KBM-7 (cell line): Measurements from ENCODE around the gene NT5C.

Source experiments
- DNase-seq: peaks from one replicate; pipeline ENCODE4 v3.0.0-alpha.2; 2015
- in situ Hi-C: fragments of 300-500 bp; cut with MboI; formaldehyde crosslinking; loops from 2 replicates; pipeline ENCODE4 v1.14.3; 2020; ENCODE audit warnings: low sequenced_read_pairs, low pct_unique_long_range_greater_than_20kb, mixed read lengths

The NT5C gene

GRCh38 chr17:75099881-75100595 is 31.5 kb downstream of the NT5C start:
- DNase-seq, result no peak
- in situ Hi-C loops, result no loop called here

DNA sequence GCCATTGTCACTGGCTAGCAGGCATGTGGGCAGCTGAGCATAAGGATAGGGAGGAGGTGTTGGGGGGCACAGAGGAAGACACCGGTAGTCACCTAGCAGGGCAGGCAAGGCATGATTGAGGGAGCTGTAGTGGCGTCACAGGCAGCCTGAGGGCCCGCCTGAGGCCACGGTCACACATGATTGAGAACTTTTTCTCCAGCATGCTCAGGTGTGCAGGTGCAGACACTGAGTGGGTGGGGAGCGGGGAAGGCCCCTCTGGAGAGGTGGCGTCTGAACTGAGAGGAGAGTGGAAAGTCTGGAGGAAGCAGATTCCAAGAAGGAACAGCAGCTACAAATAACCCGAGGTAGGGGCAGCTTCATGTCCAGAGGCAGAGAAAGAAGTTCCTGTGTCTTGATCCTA is 32.7 kb downstream of the NT5C start:
- no peak for DNase-seq
- in situ Hi-C loops, result no loop called here

GRCh38 chr17:75097865-75098264 is 33.7 kb downstream of the NT5C start:
- in situ Hi-C loops, result no loop called here
- DNase-seq, result no peak

- in situ Hi-C loops, result no loop called here
- DNase-seq, result peak; percentile 86
These were observed 35.4 kb downstream of the NT5C start for GRCh38 chr17:75096082-75096625.

DNA sequence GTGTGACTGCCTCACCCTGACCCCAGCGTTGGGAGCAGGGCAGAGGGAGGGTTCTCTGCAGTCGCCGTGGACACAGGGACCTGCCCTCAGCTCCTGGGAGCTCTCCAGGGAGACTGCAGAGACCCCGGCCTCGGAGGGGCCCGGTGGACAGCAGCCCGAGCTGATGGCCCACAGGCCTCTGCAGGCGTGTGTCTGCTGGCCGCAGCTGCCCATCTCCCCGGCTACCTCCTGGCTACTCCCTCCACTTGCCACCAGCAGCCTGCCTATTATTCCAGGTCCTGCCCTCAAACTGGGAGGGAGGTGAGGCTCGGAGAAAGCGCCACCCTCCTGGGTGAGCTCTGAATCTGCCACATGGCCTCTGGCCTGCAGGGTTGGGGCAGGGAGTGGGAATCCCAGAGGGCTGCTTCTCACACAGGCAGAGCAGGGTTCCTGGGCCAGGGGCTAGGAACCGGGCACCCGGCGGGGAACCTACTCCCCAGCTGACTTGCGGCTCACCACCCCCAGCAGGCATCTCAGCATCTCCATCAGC is 36.6 kb downstream of the NT5C start:
- in situ Hi-C loops, result no loop called here
- DNase-seq, result no peak

DNA sequence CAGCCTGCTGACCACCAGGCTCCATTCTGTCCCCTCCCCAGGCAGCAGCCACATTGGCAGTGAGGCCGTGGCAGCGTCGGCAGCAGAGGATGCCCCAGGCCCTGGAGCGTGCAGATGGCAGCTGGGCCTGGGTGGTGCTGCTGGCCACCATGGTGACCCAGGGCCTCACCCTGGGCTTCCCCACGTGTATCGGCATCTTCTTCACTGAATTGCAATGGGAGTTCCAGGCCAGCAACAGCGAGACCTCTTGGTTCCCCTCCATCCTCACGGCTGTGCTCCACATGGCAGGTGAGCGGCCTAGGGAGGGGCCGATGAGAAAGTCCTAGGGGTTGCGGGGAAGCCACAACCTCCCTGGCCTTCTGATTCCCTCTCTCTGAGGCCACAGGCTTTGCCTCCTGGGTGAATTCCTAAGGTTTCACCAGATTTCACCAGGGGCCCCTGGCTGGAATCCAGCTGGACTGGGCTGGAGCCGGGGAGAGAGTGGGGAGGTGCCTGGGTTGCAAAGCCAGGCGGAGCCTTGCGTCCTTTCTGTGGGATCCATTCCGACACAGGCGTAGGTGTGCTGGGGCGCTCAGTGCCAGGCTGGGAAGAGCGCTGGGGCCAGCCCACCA is 37.9 kb downstream of the NT5C start:
- in situ Hi-C loops, result no loop called here
- no peak for DNase-seq

- in situ Hi-C loops, result no loop called here
- DNase-seq, result no peak
These were observed 39.7 kb downstream of the NT5C start for GRCh38 chr17:75091855-75092327.

DNA sequence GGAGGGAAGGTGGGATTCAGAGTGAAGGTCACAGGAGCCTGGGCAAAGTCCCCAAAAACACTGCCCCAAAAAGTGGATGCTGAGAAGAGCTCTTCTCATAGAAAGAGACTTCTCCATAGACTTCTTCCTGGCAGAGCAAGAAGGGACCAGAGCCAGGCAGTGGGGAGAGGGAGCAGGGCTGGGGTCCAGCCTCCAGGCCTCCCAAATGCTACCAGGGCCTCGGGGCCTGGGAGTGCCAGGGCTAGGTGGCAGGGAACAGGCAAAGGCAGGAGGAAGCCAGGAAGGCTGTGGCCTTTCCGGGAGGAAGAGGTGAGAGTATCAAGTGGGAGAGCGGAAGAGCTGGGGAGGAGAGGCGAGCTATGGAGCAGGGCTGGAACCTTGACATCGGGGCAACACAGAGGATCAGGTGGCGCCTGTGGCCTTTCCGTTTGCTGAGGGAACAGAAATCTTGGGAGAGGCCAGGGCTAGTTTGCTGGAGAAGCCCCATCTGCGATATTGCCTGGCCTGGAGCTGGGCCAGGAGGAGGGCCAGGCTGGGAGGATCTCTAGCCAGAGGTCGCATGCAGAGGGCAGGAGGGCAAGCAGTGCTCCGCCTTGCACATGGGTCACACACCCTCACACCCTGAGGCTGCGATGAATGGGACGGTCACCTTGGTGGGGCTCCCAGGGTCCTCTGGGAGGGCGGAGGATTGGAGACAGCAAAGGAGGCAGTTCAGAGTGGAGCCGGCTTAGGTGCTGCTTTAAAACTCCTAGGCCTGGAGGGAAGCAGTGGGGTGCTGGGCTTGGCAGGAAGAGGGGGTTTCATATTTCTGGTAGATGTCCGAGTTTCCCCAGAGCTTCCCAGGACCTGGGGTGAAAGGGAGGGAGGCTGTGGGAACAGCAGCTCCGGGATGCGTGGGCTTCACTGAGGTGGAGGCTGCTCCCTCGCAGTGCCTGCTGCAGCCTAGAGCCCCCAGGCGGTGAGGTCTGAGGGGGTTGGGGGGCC is 40.4 kb downstream of the NT5C start:
- in situ Hi-C loops, result no loop called here
- DNase-seq, result no peak

GRCh38 chr17:75088465-75089417 is 42.8 kb downstream of the NT5C start:
- no peak for DNase-seq
- in situ Hi-C loops, result no loop called here

- in situ Hi-C loops, result no loop called here
- peak; percentile 78 for DNase-seq
These were observed 43.7 kb downstream of the NT5C start, which contains the start of gene SLC16A5 for GRCh38 chr17:75087558-75088453. Gene SLC16A5, plus strand, starts transcription at chr17:75087954. Its CDS starts 5,683 bp downstream, at chr17:75093637.

DNA sequence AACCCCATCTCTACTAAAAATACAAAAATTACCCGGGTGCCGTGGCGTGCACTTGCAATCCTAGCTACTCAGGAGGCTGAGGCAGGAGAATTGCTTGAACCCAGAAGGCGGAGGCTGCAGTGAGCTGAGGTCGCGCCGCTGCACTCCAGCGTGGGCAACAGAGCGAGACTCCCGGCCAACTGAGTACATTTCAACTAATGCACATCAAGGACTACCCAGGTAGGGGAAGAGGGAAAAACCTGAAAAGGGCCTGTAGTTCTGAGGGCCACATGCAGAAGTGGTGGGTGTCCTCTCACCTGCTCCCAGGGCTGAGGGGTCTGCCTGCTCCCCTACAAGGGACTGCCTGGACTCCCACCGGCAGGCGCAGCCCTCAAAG is 44.4 kb downstream of the NT5C start:
- in situ Hi-C loops, result no loop called here
- DNase-seq, result no peak

DNA sequence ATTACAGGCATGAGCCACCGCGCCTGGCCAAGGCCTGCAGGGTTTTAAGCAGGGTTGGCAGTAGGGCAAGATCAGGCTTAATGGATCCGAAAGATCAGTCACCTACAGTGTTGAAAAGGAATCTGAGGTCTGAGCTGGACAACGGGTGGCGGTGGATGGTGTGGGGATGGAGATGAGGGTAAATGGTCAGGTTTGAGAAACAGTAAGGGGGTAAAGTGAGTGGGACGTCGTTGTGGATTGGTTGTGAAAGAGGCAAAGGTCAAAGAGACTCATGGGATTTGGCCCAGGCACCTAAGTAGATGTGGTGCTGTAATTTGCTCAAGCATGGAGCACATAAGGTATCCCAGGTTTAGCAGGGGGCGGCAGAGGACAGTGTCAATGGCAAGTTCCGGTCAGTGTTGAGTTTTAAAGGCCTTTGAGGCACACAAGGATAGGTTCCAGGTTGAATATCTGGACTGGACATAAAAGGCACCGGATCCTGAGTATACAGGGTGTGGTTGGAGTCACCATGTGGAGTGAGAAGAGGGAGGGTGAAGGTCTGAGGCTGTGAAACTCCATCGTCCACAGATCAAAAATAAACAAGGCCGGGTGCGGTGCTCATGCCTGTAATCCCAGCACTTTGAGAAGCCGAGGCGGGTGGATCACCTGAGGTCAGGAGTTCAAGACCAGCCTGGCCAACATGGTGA is 44.9 kb downstream of the NT5C start:
- DNase-seq, result no peak
- in situ Hi-C loops, result no loop called here

GRCh38 chr17:75084039-75084660 is 47.4 kb downstream of the NT5C start:
- in situ Hi-C loops, result no loop called here
- no peak for DNase-seq

DNA sequence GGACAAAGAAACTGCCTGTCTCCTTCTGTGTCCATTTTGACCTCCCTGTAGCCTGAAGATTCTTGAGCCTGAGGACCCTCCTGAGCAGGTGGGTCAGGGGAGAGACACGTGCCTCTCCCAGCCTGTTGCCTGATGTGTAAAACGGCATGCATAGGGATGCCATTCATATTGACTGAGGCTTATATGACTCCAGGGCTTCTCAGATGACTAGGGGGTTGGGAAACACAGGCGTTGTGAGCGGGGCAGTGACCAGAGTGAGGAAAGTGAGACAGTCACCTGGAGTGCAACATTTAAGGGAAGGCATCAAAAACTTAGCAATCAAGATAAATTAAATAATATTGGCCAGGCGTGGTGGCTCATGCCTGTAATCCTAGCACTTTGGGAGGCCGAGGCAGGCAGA is 48.9 kb downstream of the NT5C start:
- in situ Hi-C loops, result no loop called here
- DNase-seq, result no peak

GRCh38 chr17:75081611-75082540 is 49.7 kb downstream of the NT5C start:
- DNase-seq, result no peak
- in situ Hi-C loops, result no loop called here
